Sigmoid colon (tissue), 4 donors: Measurements from ENCODE around the gene FAM43A.

ENCODE experiments used
- POLR2A ChIP-seq, 2 donors: fragments of 450-650 bp; IDR thresholded peaks; one replicate each; pipeline ENCODE4 v1.6.1; 2016; ENCODE audit warnings: antibody characterized with exemption in 2 of 2, mild to moderate bottlenecking in 2 of 2, moderate library complexity in 2 of 2
- POLR2AphosphoS5 ChIP-seq, 4 donors: sonication (generic); formaldehyde crosslinking; IDR thresholded peaks; one replicate each; pipeline ENCODE4 v1.6.1; 2017; ENCODE audit warnings: antibody characterized with exemption in 4 of 4
- TF ChIP-seq, protein P1 (sequence below), 4 experiments: fragments of 450-650 bp in 3 of 4; fragments of 200-600 bp in 1 of 4; IDR thresholded peaks; one replicate each; pipeline ENCODE4 v1.5.1; 2016 to 2019; ENCODE audit warnings: antibody characterized with exemption in 4 of 4, mild to moderate bottlenecking in 3 of 4, moderate library complexity in 2 of 4

DNA sequence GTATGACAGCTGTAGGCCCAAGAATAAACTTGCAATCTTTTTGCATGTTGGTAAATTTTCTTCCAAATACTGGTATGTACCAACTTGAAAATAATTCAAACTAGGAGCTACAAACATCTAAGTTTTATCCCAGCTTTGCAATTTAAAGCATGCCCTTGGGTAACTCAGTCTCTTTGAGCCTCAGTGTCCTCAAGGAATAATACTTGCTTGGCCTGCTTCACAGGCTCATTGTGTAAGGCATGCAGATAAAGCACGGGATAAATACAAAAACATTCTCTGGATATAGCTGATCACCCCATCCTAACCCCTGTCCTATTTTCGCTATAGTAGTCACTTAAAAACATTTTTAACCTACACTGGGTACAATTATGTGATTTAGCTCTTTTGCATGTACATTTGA is 42.9 kb upstream of the FAM43A start:
- TF ChIP-seq, protein P1, sequence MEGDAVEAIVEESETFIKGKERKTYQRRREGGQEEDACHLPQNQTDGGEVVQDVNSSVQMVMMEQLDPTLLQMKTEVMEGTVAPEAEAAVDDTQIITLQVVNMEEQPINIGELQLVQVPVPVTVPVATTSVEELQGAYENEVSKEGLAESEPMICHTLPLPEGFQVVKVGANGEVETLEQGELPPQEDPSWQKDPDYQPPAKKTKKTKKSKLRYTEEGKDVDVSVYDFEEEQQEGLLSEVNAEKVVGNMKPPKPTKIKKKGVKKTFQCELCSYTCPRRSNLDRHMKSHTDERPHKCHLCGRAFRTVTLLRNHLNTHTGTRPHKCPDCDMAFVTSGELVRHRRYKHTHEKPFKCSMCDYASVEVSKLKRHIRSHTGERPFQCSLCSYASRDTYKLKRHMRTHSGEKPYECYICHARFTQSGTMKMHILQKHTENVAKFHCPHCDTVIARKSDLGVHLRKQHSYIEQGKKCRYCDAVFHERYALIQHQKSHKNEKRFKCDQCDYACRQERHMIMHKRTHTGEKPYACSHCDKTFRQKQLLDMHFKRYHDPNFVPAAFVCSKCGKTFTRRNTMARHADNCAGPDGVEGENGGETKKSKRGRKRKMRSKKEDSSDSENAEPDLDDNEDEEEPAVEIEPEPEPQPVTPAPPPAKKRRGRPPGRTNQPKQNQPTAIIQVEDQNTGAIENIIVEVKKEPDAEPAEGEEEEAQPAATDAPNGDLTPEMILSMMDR (IDR thresholded peaks at IDR 0.05) = no peak
- TF ChIP-seq POLR2A (IDR thresholded peaks at IDR 0.05) = no peak
- no peak for TF ChIP-seq POLR2AphosphoS5 (IDR thresholded peaks at IDR 0.05)
